DMS53 (cell line): ENCODE measurements around the gene PROSER1.

Experiments
- DNase-seq: peaks from one replicate; lab custom pipeline; 2025; lab: John Stamatoyannopoulos, UW

PROSER1 gene

GRCh38 chr13:39025433-39025839 lies 12.5 kb downstream of the PROSER1 start:
- DNase-seq = peak; percentile 32

- peak; percentile 58 for DNase-seq
These were observed 14.1 kb downstream of the PROSER1 start for GRCh38 chr13:39023761-39024160.

- DNase-seq = no peak
These were observed 14.6 kb downstream of the PROSER1 start for GRCh38 chr13:39023316-39023715.

GRCh38 chr13:39020853-39021462 lies 16.9 kb downstream of the PROSER1 start:
- no peak for DNase-seq

GRCh38 chr13:39016787-39017186 lies 21.1 kb downstream of the PROSER1 start:
- DNase-seq = peak; percentile 66

GRCh38 chr13:39016087-39016486 lies 21.8 kb downstream of the PROSER1 start:
- no peak for DNase-seq

- no peak for DNase-seq
These were observed 24.4 kb downstream of the PROSER1 start for GRCh38 chr13:39013462-39013861.

- peak; percentile 11 for DNase-seq
These were observed 25.3 kb downstream of the PROSER1 start for GRCh38 chr13:39012608-39013007.

- DNase-seq = peak; percentile 61
These were observed 31.3 kb downstream of the PROSER1 start for GRCh38 chr13:39006371-39007111.

GRCh38 chr13:38998739-38999138 lies 39.1 kb downstream of the PROSER1 start:
- DNase-seq = no peak

GRCh38 chr13:38993381-38993780 lies 44.5 kb downstream of the PROSER1 start:
- DNase-seq = no peak

GRCh38 chr13:38990693-38991092 lies 47.2 kb downstream of the PROSER1 start, which contains the start of gene STOML3:
Gene STOML3 (minus strand): TSS chr13:38990831. CDS start chr13:38990721, 110 bp downstream.
- no peak for DNase-seq

GRCh38 chr13:38981096-38981495 lies 56.8 kb downstream of the PROSER1 start:
- DNase-seq = no peak

GRCh38 chr13:38980750-38981078 lies 57.2 kb downstream of the PROSER1 start:
- no peak for DNase-seq

GRCh38 chr13:38979891-38980749 lies 57.8 kb downstream of the PROSER1 start:
- DNase-seq = no peak

GRCh38 chr13:38970380-38971051 lies 67.4 kb downstream of the PROSER1 start:
- peak; percentile 44 for DNase-seq

GRCh38 chr13:38969187-38969586 lies 68.7 kb downstream of the PROSER1 start:
- no peak for DNase-seq

GRCh38 chr13:38967446-38967845 lies 70.4 kb downstream of the PROSER1 start:
- no peak for DNase-seq

- DNase-seq = no peak
These were observed 72.6 kb downstream of the PROSER1 start for GRCh38 chr13:38965281-38965680.

- DNase-seq = peak; percentile 8
These were observed 77.7 kb downstream of the PROSER1 start for GRCh38 chr13:38960175-38960574.
